GM12872 (cell line): Measurements from ENCODE around the gene TGFBR3L.

Experiments used
- CTCF ChIP-seq: IDR thresholded peaks from 3 replicates; pipeline ENCODE4 v1.5.1; 2011; ENCODE audit warnings: low read depth, mild to moderate bottlenecking, low read length, moderate library complexity; ENCODE audit not compliant: insufficient read depth

The TGFBR3L gene

GRCh38 chr19:7923295-7924191 is 8.9 kb downstream of the TGFBR3L start:
- no peak for TF ChIP-seq CTCF

- TF ChIP-seq CTCF = no peak
Observed at GRCh38 chr19:7924241-7924640, 9.6 kb downstream of the TGFBR3L start.

GRCh38 chr19:7924651-7925170 is 10.1 kb downstream of the TGFBR3L start:
- no peak for TF ChIP-seq CTCF

- TF ChIP-seq CTCF = peak; percentile 88
Observed at GRCh38 chr19:7925171-7925851, 10.7 kb downstream of the TGFBR3L start.

- TF ChIP-seq CTCF = no peak
Observed at GRCh38 chr19:7926021-7926726, 11.5 kb downstream of the TGFBR3L start, which contains the start of gene CTXN1. TSS of gene CTXN1 (minus strand) at chr19:7926135. CDS start at chr19:7925538, 597 bp downstream.

GRCh38 chr19:7926727-7927604 is 12.3 kb downstream of the TGFBR3L start:
- no peak for TF ChIP-seq CTCF
